ENCODE measurements around the gene CHD2.
"Not testable (repeated sequence)": the region's sequence is repeated elsewhere in the genome, so short reads cannot be mapped to it uniquely, and the experiment has no call there.

Gene CHD2

GRCh38 chr15:92906563-92907081 lies 6.5 kb downstream of the CHD2 start:
- DNase-seq (ENCODE audit: low spot score): peak; percentile 89

- DNase-seq (ENCODE audit: low spot score): peak; percentile 82
Observed at GRCh38 chr15:92907229-92907628, 7.1 kb downstream of the CHD2 start.

GRCh38 chr15:92907896-92908712 lies 8.0 kb downstream of the CHD2 start:
- peak; percentile 71 for DNase-seq (ENCODE audit: low spot score)

GRCh38 chr15:92908713-92909057 lies 8.6 kb downstream of the CHD2 start:
- DNase-seq (ENCODE audit: low spot score): no peak

GRCh38 chr15:92909136-92909781 lies 9.1 kb downstream of the CHD2 start:
- DNase-seq (ENCODE audit: low spot score): no peak

GRCh38 chr15:92910451-92910850 lies 10.3 kb downstream of the CHD2 start:
- no peak for DNase-seq (ENCODE audit: low spot score)

GRCh38 chr15:92914103-92914499 lies 14.0 kb downstream of the CHD2 start:
- no peak for DNase-seq (ENCODE audit: low spot score)

GRCh38 chr15:92914768-92915221 lies 14.7 kb downstream of the CHD2 start:
- peak; percentile 54 for DNase-seq (ENCODE audit: low spot score)

- no peak for DNase-seq (ENCODE audit: low spot score)
Observed at GRCh38 chr15:92915766-92916435, 15.8 kb downstream of the CHD2 start.

GRCh38 chr15:92917598-92918407 lies 17.7 kb downstream of the CHD2 start:
- DNase-seq (ENCODE audit: low spot score): peak; percentile 99

GRCh38 chr15:92918881-92919280 lies 18.8 kb downstream of the CHD2 start:
- DNase-seq (ENCODE audit: low spot score): not testable (repeated sequence)

GRCh38 chr15:92920595-92921161 lies 20.6 kb downstream of the CHD2 start:
- DNase-seq (ENCODE audit: low spot score): no peak

- DNase-seq (ENCODE audit: low spot score): peak; percentile 50
Observed at GRCh38 chr15:92921215-92922131, 21.3 kb downstream of the CHD2 start.

GRCh38 chr15:92922418-92923002 lies 22.4 kb downstream of the CHD2 start:
- DNase-seq (ENCODE audit: low spot score): no peak

GRCh38 chr15:92924216-92924615 lies 24.1 kb downstream of the CHD2 start:
- no peak for DNase-seq (ENCODE audit: low spot score)

GRCh38 chr15:92925454-92925853 lies 25.3 kb downstream of the CHD2 start:
- DNase-seq (ENCODE audit: low spot score): no peak

GRCh38 chr15:92928225-92928750 lies 28.2 kb downstream of the CHD2 start:
- DNase-seq (ENCODE audit: low spot score): no peak

- DNase-seq (ENCODE audit: low spot score): no peak
Observed at GRCh38 chr15:92929002-92929401, 28.9 kb downstream of the CHD2 start.

GRCh38 chr15:92930054-92930621 lies 30.0 kb downstream of the CHD2 start:
- no peak for DNase-seq (ENCODE audit: low spot score)

All from hematopoietic multipotent progenitor cell treated with erythropoietin and hydrocortisone succinate and interleukin-3 and kit ligand, for 17 days (in vitro differentiated cells).